ENCODE data around the gene ZMYM1. TPM values are rescaled to one million over a fixed set of nuclear protein-coding genes. Genes with fewer than 3 reads are reported as not detected.

ZMYM1 gene
- total RNA-seq, 1 experiment from 2014 or later, result 39.1 TPM

DNA sequence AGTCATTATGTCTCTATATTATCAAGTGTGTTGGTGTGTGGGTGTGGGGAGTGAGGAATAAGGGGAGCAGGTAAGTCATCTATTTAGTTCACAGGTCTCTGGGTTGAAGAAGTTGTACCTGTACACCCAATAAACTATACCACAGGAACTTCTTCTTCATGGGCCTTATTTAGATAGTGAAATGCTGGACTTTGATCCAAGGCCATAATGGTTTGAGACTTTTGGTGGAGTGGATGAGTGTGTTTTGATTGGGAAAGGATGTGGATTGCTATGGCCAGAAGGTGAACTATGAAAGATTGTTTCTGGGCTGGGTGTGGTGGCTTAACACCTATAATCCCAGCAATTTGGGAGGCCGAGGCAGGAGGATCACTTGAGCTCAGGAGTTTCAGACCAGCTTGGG is 40.5 kb upstream of the ZMYM1 start:
- ChIA-PET POLR2A (no interaction called here), CTCF (no interaction called here)
- no peak overlapping the region for H3K27ac ChIP-seq (ENCODE audit: low read length)
- no peak overlapping the region for H3K4me3 ChIP-seq (ENCODE audit: low read depth in 2 of 2, low read length in 2 of 2)
- no peaks in the 10 kb centered on the region for H3K36me3 ChIP-seq (ENCODE audit: control insufficient read depth, insufficient read depth, low read length)
- TF ChIP-seq, protein P1, sequence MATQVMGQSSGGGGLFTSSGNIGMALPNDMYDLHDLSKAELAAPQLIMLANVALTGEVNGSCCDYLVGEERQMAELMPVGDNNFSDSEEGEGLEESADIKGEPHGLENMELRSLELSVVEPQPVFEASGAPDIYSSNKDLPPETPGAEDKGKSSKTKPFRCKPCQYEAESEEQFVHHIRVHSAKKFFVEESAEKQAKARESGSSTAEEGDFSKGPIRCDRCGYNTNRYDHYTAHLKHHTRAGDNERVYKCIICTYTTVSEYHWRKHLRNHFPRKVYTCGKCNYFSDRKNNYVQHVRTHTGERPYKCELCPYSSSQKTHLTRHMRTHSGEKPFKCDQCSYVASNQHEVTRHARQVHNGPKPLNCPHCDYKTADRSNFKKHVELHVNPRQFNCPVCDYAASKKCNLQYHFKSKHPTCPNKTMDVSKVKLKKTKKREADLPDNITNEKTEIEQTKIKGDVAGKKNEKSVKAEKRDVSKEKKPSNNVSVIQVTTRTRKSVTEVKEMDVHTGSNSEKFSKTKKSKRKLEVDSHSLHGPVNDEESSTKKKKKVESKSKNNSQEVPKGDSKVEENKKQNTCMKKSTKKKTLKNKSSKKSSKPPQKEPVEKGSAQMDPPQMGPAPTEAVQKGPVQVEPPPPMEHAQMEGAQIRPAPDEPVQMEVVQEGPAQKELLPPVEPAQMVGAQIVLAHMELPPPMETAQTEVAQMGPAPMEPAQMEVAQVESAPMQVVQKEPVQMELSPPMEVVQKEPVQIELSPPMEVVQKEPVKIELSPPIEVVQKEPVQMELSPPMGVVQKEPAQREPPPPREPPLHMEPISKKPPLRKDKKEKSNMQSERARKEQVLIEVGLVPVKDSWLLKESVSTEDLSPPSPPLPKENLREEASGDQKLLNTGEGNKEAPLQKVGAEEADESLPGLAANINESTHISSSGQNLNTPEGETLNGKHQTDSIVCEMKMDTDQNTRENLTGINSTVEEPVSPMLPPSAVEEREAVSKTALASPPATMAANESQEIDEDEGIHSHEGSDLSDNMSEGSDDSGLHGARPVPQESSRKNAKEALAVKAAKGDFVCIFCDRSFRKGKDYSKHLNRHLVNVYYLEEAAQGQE (IDR thresholded peaks at IDR 0.05; ENCODE audit: insufficient read depth in 1 of 2, low read depth in 2 of 2, low read length in 1 of 2), result no peak
- TF ChIP-seq TCF7L2 (IDR thresholded peaks at IDR 0.05; ENCODE audit: low read depth, low read length) (no peak), POLR2AphosphoS5 (IDR thresholded peaks at IDR 0.05; ENCODE audit: low read depth, low read length) (no peak), SIN3A (IDR thresholded peaks at IDR 0.05; ENCODE audit: borderline replicate concordance, insufficient read depth, low read depth, low read length) (no peak)
- TF ChIP-seq, protein P2, sequence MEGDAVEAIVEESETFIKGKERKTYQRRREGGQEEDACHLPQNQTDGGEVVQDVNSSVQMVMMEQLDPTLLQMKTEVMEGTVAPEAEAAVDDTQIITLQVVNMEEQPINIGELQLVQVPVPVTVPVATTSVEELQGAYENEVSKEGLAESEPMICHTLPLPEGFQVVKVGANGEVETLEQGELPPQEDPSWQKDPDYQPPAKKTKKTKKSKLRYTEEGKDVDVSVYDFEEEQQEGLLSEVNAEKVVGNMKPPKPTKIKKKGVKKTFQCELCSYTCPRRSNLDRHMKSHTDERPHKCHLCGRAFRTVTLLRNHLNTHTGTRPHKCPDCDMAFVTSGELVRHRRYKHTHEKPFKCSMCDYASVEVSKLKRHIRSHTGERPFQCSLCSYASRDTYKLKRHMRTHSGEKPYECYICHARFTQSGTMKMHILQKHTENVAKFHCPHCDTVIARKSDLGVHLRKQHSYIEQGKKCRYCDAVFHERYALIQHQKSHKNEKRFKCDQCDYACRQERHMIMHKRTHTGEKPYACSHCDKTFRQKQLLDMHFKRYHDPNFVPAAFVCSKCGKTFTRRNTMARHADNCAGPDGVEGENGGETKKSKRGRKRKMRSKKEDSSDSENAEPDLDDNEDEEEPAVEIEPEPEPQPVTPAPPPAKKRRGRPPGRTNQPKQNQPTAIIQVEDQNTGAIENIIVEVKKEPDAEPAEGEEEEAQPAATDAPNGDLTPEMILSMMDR (IDR thresholded peaks at IDR 0.05), result no peak
- H3K27me3 ChIP-seq (ENCODE audit: control insufficient read depth, insufficient read depth, low read length), result no peaks in the 10 kb centered on the region
- peaks cover 2% of the 10 kb centered on the region; the same call in 1 of the 2 replicates for H3K9me3 ChIP-seq (ENCODE audit: control insufficient read depth, insufficient read depth, low read depth, low read length)
- no peak for ATAC-seq
- intact Hi-C loops (cut with micrococcal nuclease; ENCODE audit: unreplicated experiment), result no loop called here
- in situ Hi-C loops (cut with HindIII; ENCODE audit: low pct_unique_long_range_greater_than_20kb, low sequenced_read_pairs), result no loop called here
- DNase-seq (ENCODE audit: low read depth, low spot score), result no peak
- H3K4me1 ChIP-seq (ENCODE audit: control insufficient read depth, insufficient read depth, low read length), result no peaks in the 10 kb centered on the region
- BruUV-seq (replicated peaks), result no TSS peak

DNA sequence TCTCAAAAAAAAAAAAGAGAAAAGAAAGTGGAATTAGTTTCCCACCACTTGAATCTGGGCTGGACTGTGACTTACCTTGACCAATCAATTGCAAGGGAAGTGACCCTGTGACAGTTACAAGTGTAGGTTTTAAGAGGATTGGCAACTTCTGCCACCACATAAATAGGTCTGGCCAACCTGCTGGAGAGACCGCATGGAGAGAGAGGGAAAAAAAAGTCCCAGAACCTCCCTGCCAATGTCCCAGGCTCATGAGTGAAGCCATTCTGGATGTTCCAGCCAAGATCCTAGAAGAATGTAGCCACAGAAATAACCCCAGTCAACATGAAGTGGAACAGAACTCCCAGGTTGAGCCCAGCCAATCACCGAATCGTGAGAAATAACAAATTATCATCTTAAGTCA is 35.7 kb upstream of the ZMYM1 start:
- ChIA-PET POLR2A (no interaction called here), CTCF (no interaction called here)
- BruUV-seq (replicated peaks), result no TSS peak
- TF ChIP-seq, protein P2 (IDR thresholded peaks at IDR 0.05), result no peak
- TF ChIP-seq TCF7L2 (IDR thresholded peaks at IDR 0.05; ENCODE audit: low read depth, low read length) (no peak), SIN3A (IDR thresholded peaks at IDR 0.05; ENCODE audit: borderline replicate concordance, insufficient read depth, low read depth, low read length) (no peak), POLR2AphosphoS5 (IDR thresholded peaks at IDR 0.05; ENCODE audit: low read depth, low read length) (no peak)
- TF ChIP-seq, protein P1 (IDR thresholded peaks at IDR 0.05; ENCODE audit: insufficient read depth in 1 of 2, low read depth in 2 of 2, low read length in 1 of 2), result no peak
- ATAC-seq, result no peak
- no peaks in the 10 kb centered on the region for H3K36me3 ChIP-seq (ENCODE audit: control insufficient read depth, insufficient read depth, low read length)
- intact Hi-C loops (cut with micrococcal nuclease; ENCODE audit: unreplicated experiment) (no loop called here), in situ Hi-C loops (cut with HindIII; ENCODE audit: low pct_unique_long_range_greater_than_20kb, low sequenced_read_pairs) (no loop called here)
- DNase-seq (ENCODE audit: low read depth, low spot score), result no peak
- H3K9me3 ChIP-seq (ENCODE audit: control insufficient read depth, insufficient read depth, low read depth, low read length), result no peaks in the 10 kb centered on the region
- no peak overlapping the region for H3K27ac ChIP-seq (ENCODE audit: low read length)
- no peaks in the 10 kb centered on the region for H3K27me3 ChIP-seq (ENCODE audit: control insufficient read depth, insufficient read depth, low read length)
- H3K4me1 ChIP-seq (ENCODE audit: control insufficient read depth, insufficient read depth, low read length), result no peaks in the 10 kb centered on the region
- no peak overlapping the region for H3K4me3 ChIP-seq (ENCODE audit: low read depth in 2 of 2, low read length in 2 of 2)

Measured in Panc1 (cell line).